A673 (cell line): ENCODE results near the gene SEC16B.

Source experiments
- EZH2 ChIP-seq: fragments of 200-600 bp; sonication (generic); IDR thresholded peaks from 2 replicates; pipeline ENCODE4 v1.6.1; 2017; ENCODE audit warnings: borderline replicate concordance, low read depth, mild to moderate bottlenecking, mixed read lengths, antibody characterized with exemption, low read length; ENCODE audit not compliant: poor library complexity, severe bottlenecking
- TF ChIP-seq, protein P1 (sequence below): fragments of 300-800, 200-600 bp; sonication (generic); conservative IDR thresholded peaks from 2 replicates; pipeline ENCODE4 v1.5.1; 2017; ENCODE audit warnings: low read depth, mild to moderate bottlenecking, antibody characterized with exemption, low read length, moderate library complexity, mixed read lengths

DNA sequence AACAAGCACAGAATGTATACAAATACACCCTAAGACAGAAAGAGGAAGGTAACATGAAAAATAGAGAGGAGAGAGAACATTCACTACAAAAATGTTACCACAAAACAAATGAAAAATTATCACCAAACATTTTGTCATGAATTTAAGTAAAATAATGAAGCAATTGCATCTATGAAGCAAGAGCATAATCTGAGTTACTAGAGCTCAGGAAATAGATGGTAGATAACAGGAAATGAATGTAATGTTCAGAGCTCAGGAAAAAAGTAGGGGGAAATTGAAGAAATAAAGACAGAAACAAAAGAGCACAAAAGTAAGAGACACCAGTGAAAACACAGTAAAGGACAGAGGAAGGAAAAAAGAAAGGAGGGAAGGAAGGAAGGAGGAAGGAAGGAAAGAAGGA is 19.4 kb downstream of the SEC16B start:
- TF ChIP-seq, protein P1, sequence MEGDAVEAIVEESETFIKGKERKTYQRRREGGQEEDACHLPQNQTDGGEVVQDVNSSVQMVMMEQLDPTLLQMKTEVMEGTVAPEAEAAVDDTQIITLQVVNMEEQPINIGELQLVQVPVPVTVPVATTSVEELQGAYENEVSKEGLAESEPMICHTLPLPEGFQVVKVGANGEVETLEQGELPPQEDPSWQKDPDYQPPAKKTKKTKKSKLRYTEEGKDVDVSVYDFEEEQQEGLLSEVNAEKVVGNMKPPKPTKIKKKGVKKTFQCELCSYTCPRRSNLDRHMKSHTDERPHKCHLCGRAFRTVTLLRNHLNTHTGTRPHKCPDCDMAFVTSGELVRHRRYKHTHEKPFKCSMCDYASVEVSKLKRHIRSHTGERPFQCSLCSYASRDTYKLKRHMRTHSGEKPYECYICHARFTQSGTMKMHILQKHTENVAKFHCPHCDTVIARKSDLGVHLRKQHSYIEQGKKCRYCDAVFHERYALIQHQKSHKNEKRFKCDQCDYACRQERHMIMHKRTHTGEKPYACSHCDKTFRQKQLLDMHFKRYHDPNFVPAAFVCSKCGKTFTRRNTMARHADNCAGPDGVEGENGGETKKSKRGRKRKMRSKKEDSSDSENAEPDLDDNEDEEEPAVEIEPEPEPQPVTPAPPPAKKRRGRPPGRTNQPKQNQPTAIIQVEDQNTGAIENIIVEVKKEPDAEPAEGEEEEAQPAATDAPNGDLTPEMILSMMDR: no peak
- TF ChIP-seq EZH2: no peak
